ENCODE results near the gene FAM174C. TPM values are rescaled to one million over a fixed set of nuclear protein-coding genes. Genes with fewer than 3 reads are reported as not detected.

FAM174C gene
- total and polyA plus RNA-seq, 2 donors (not counting 3 experiments of a cell fraction or from before 2014, with no cell fraction given): 46.7 to 83.9 TPM

DNA sequence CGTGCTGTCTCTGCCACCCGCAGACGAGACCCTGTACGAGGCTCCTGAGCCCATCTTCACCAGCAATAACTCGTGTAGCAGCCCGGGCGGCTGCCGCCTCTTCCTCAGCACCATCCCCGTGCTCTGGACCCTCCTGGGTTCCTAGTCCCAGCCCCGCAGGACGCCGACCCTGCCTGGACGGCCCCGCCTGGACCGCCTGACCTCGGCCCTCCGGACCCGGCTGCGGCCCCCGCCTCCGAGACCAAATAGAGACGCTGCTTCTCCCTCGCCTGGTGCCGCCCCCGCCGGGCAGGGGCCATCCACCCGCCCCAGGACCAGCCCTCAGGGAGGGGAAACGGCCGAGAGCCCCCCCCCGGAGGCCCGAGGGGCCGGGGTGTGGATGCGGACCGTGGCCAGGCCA lies 24.5 kb downstream of the FAM174C start:
- Histone ChIP-seq H3K4me1 (ENCODE audit: control insufficient read depth, extremely low read depth, insufficient read depth, low read length) (peaks cover 4% of the 10 kb centered on the region), H3K27ac (ENCODE audit: insufficient read depth, low read depth, low read length) (no peak overlapping the region), H3K27me3 (ENCODE audit: control insufficient read depth in 2 of 2, insufficient read depth in 2 of 2, low read length in 2 of 2) (no peaks in the 10 kb centered on the region), H3K9me3 (replicated peaks; ENCODE audit: control insufficient read depth, insufficient read depth, low read length) (no peaks in the 10 kb centered on the region), H3K36me3 (ENCODE audit: control insufficient read depth in 2 of 2, extremely low read depth in 1 of 2, insufficient read depth in 2 of 2, low read length in 2 of 2) (no peaks in the 10 kb centered on the region), H2AFZ (ENCODE audit: low read depth, low read length) (no peak overlapping the region), H4K20me1 (replicated peaks; ENCODE audit: control insufficient read depth, extremely low read depth, insufficient read depth, low read length) (no peaks in the 10 kb centered on the region), H3K4me3 (replicated peaks in 1 of 3; ENCODE audit: insufficient read depth in 1 of 3, low read depth in 1 of 3, low read length in 3 of 3) (no peak overlapping the region), H3K9me1 (replicated peaks; ENCODE audit: control insufficient read depth, extremely low read depth, insufficient read depth, low read length) (no peaks in the 10 kb centered on the region), H3K4me2 (ENCODE audit: insufficient read depth, low read length) (no peak overlapping the region), H3K9ac (replicated peaks; ENCODE audit: extremely low read depth, insufficient read depth, low read length) (no peak overlapping the region), H3K79me2 (ENCODE audit: control insufficient read depth, insufficient read depth, low read length) (no peaks in the 10 kb centered on the region)
- TF ChIP-seq, protein P1, sequence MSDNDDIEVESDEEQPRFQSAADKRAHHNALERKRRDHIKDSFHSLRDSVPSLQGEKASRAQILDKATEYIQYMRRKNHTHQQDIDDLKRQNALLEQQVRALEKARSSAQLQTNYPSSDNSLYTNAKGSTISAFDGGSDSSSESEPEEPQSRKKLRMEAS (IDR thresholded peaks at IDR 0.05; ENCODE audit: insufficient read depth, insufficient read length): no peak
- TF ChIP-seq, protein P2, sequence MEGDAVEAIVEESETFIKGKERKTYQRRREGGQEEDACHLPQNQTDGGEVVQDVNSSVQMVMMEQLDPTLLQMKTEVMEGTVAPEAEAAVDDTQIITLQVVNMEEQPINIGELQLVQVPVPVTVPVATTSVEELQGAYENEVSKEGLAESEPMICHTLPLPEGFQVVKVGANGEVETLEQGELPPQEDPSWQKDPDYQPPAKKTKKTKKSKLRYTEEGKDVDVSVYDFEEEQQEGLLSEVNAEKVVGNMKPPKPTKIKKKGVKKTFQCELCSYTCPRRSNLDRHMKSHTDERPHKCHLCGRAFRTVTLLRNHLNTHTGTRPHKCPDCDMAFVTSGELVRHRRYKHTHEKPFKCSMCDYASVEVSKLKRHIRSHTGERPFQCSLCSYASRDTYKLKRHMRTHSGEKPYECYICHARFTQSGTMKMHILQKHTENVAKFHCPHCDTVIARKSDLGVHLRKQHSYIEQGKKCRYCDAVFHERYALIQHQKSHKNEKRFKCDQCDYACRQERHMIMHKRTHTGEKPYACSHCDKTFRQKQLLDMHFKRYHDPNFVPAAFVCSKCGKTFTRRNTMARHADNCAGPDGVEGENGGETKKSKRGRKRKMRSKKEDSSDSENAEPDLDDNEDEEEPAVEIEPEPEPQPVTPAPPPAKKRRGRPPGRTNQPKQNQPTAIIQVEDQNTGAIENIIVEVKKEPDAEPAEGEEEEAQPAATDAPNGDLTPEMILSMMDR (IDR thresholded peaks at IDR 0.05; ENCODE audit: extremely low read depth in 1 of 2, insufficient read depth in 1 of 2, low read depth in 1 of 2, low read length in 2 of 2): no peak
- no peak for TF ChIP-seq POLR2AphosphoS5 (IDR thresholded peaks at IDR 0.05; ENCODE audit: insufficient read depth, low read depth, low read length)
- no peak for TF ChIP-seq EZH2 (IDR thresholded peaks at IDR 0.05; ENCODE audit: borderline replicate concordance, low read depth, low read length, severe bottlenecking)
- no peak for TF ChIP-seq FOS (IDR thresholded peaks at IDR 0.05; ENCODE audit: borderline replicate concordance, insufficient read depth, low read length)
- no peak for TF ChIP-seq GATA2 (IDR thresholded peaks at IDR 0.05; ENCODE audit: insufficient read depth, insufficient read length, low read depth, low read length)
- no peak for TF ChIP-seq MYC (IDR thresholded peaks at IDR 0.05; ENCODE audit: low read depth, low read length)
- no peak for TF ChIP-seq JUN (IDR thresholded peaks at IDR 0.05; ENCODE audit: borderline replicate concordance, insufficient read depth, insufficient read length, low read depth)
- TF ChIP-seq POLR2A (IDR thresholded peaks at IDR 0.05; ENCODE audit: low read depth, low read length): no peak
- ChIA-PET CTCF (no interaction called here), POLR2A (no interaction called here)
- FAIRE-seq (no peak), DNase-seq (ENCODE audit: low read depth, low spot score) (no peak)
- intact Hi-C loops (cut with micrococcal nuclease) (no loop called here), dilution Hi-C loops (cut with MboI; ENCODE audit: extremely low pct_ligation_motif_present, low sequenced_read_pairs) (no loop called here)
- no TSS peak for BruUV-seq (replicated peaks)
